Body of pancreas (tissue), 4 donors: ENCODE results near the gene XPO6.

Experiments used
- POLR2A ChIP-seq, 3 donors: fragments of 450-650 bp; IDR thresholded peaks; one replicate each; pipeline ENCODE4 v1.6.1; 2016; ENCODE audit warnings: antibody characterized with exemption in 3 of 3, mild to moderate bottlenecking in 2 of 3
- TF ChIP-seq, protein P1 (sequence below), 7 experiments: fragments of 450-650 bp in 4 of 7; fragments of 200-600 bp in 3 of 7; sonication (generic) in 3 of 7; IDR thresholded peaks; one replicate each; pipeline ENCODE4 v1.5.1; 2016 to 2019; ENCODE audit warnings: antibody characterized with exemption in 7 of 7

DNA sequence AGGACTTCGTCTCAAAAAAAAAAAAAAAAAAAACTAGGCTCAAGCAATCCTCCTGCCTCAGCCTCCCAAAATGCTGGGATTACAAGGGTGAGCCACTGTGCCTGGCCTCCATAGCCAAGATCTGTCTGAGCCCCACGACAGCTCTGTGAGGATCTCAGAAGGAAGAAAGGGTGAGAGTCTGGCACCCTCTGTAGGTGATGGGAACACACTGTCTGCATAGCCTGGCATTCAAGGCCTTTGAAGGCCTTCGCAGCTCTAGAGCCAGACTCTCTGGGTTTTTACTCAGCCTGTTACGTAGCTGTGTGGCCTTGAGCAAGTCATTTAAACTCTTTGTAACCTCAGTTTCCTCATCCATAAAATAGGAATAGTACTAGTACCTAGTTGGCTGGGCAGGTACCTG lies 6.3 kb upstream of the XPO6 start:
- TF ChIP-seq, protein P1, sequence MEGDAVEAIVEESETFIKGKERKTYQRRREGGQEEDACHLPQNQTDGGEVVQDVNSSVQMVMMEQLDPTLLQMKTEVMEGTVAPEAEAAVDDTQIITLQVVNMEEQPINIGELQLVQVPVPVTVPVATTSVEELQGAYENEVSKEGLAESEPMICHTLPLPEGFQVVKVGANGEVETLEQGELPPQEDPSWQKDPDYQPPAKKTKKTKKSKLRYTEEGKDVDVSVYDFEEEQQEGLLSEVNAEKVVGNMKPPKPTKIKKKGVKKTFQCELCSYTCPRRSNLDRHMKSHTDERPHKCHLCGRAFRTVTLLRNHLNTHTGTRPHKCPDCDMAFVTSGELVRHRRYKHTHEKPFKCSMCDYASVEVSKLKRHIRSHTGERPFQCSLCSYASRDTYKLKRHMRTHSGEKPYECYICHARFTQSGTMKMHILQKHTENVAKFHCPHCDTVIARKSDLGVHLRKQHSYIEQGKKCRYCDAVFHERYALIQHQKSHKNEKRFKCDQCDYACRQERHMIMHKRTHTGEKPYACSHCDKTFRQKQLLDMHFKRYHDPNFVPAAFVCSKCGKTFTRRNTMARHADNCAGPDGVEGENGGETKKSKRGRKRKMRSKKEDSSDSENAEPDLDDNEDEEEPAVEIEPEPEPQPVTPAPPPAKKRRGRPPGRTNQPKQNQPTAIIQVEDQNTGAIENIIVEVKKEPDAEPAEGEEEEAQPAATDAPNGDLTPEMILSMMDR (IDR thresholded peaks at IDR 0.05) = peak in 3 of 7 experiments; percentile 16 to 27 (median 19)
- TF ChIP-seq POLR2A (IDR thresholded peaks at IDR 0.05) = no peak
